Cardiac muscle cell (in vitro differentiated cells and primary cell): ENCODE measurements around the gene ICAM1. TPM values are rescaled to one million over a fixed set of nuclear protein-coding genes. Genes with fewer than 3 reads are reported as not detected.

ENCODE experiments used
- DNase-seq, 2 donors: peaks; one replicate each; pipeline versions ENCODE4 v3.0.0 to v3.0.0-alpha.2; 2010 to 2017; ENCODE audit warnings: low read depth in 1 of 2, low spot score in 1 of 2
- H3K27ac ChIP-seq: fragments of 200-600 bp; sonication (generic); 2 replicates; pipeline ENCODE4 v1.5.1; 2016
- H3K27me3 ChIP-seq: fragments of 200-600 bp; sonication (generic); 2 replicates; pipeline ENCODE4 v1.6.0; 2016; ENCODE audit warnings: control low read depth
- H3K36me3 ChIP-seq: fragments of 200-600 bp; sonication (generic); 2 replicates; pipeline ENCODE4 v1.5.1; 2016; ENCODE audit warnings: control low read depth
- H3K4me1 ChIP-seq: fragments of 200-600 bp; sonication (generic); 2 replicates; pipeline ENCODE4 v1.8.1; 2017; ENCODE audit warnings: low read depth, mild to moderate bottlenecking, mixed run types
- H3K4me3 ChIP-seq: fragments of 200-600 bp; sonication (generic); 2 replicates; pipeline ENCODE4 v1.5.1; 2016; ENCODE audit warnings: mild to moderate bottlenecking
- H3K9me3 ChIP-seq: fragments of 200-600 bp; sonication (generic); 2 replicates; pipeline ENCODE4 v1.5.1; 2017; ENCODE audit warnings: low read depth, mild to moderate bottlenecking, control low read depth
- polyA plus RNA-seq: library from polyadenylated mRNA; unstranded; fragments of >200 nt; fragmentation: Nextera tagmentation; extraction: Ambion mirVana; gene quantifications from 2 replicates; pipeline ENCODE4 v1.2.1, GENCODE V29; 2016
- total RNA-seq: library from RNA; depleted of rRNA; stranded (reverse); fragments of >200 nt; gene quantifications from 2 replicates; pipeline ENCODE4 v1.2.3, GENCODE V29; 2016
- TF ChIP-seq, protein P1 (sequence below): IDR thresholded peaks from 2 replicates; pipeline ENCODE4 v1.5.1; 2012; ENCODE audit warnings: low read depth, mild to moderate bottlenecking, low read length

The ICAM1 gene
- total and polyA plus RNA-seq, 2 experiments from 2014 or later = 0.57 to 0.77 TPM

DNA sequence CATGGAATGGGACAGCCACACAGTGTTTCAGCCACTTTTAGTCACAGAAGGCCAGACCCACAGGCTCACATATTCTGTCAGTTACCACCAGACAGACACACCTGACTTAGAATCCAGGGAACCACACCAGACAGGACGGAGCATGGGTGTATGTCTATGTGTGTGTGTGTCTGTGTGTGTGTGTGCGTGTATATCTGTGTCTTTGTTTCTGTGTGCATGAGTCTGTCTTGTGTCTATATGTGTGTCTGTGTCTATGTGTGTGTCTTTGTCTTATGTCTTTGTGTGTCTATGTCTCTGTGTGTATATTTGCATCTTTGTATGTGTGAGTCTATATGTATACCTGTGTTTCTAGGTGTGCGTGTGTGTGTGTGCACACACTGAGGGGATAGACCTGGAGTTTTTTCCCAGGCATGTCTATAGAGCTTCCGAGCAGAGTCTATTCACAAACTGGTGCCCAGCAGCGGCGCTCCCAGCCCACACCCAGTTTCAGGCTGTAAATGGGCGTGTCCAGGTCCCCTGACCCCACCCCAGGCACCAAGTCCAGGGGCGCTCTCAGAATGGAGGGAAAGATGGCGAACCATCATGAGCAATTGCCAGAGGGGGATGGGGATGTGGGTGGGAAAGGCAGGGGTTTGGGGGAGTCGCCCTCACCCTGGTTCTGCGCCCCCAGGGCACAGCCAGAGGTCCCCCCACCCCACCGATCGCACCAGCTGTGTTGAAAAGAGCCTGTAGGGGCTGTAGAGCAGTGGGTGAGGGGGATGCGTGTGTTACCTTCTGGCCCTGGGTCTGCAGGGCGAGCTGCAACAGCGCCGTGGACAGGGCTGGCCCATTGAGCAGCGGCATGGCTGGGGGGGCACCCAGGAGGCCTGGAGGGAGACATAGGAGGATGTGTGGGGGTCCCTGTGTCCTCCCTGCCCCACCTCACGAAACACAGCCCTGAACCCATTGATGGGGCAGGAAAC is 51.2 kb downstream of the ICAM1 start:
- Histone ChIP-seq H3K27me3 (no peaks in the 10 kb centered on the region), H3K36me3 (peaks cover 61% of the 10 kb centered on the region), H3K27ac (no peak overlapping the region), H3K9me3 (no peaks in the 10 kb centered on the region), H3K4me3 (no peak overlapping the region), H3K4me1 (no peaks in the 10 kb centered on the region)
- DNase-seq = no peak
- TF ChIP-seq, protein P1, sequence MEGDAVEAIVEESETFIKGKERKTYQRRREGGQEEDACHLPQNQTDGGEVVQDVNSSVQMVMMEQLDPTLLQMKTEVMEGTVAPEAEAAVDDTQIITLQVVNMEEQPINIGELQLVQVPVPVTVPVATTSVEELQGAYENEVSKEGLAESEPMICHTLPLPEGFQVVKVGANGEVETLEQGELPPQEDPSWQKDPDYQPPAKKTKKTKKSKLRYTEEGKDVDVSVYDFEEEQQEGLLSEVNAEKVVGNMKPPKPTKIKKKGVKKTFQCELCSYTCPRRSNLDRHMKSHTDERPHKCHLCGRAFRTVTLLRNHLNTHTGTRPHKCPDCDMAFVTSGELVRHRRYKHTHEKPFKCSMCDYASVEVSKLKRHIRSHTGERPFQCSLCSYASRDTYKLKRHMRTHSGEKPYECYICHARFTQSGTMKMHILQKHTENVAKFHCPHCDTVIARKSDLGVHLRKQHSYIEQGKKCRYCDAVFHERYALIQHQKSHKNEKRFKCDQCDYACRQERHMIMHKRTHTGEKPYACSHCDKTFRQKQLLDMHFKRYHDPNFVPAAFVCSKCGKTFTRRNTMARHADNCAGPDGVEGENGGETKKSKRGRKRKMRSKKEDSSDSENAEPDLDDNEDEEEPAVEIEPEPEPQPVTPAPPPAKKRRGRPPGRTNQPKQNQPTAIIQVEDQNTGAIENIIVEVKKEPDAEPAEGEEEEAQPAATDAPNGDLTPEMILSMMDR = no peak

DNA sequence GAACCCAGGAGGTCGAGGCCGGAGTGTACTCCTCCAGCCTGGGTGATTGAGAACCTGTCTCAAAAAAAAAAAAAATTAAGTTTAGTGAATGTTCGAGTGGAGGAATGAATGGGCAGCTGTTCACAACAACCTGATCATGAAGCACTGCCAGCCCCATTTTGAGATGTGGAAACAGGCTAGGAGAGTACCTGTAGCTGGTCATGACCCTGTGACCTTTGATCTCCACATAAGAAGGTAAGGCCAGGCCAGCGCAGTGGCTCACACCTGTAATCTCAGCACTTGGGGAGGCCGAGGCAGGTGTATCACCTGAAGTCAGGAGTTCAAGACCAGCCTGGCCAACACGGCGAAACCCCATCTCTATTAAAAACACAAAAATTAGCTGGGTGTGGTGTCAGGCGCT is 54.8 kb downstream of the ICAM1 start:
- TF ChIP-seq, protein P1 = no peak
- H3K4me1 ChIP-seq = no peaks in the 10 kb centered on the region
- H3K9me3 ChIP-seq = no peaks in the 10 kb centered on the region
- H3K27me3 ChIP-seq = no peaks in the 10 kb centered on the region
- peaks cover 65% of the 10 kb centered on the region for H3K36me3 ChIP-seq
- no peak for DNase-seq
- no peak overlapping the region for H3K4me3 ChIP-seq
- no peak overlapping the region for H3K27ac ChIP-seq

DNA sequence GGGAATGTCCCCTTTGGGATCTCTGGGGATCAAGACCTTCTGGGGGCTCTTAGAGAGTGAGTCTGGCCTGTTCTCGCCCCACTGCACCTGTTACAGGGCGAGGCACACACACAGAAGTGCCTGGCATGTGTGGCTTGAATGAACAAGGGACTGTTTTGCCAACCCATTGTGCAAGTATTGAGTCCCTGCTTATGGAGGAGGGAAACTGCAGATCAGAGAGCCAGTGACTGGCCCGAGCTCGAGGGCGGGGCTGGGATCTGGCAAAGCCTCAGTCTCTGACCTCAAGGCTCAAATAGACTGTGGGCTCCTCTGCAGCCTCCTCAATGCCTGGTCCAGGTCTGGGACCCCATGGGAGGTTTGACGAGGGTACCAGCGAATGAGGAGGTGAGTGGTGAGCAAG is 56.9 kb downstream of the ICAM1 start:
- no peak overlapping the region for H3K27ac ChIP-seq
- H3K9me3 ChIP-seq = no peaks in the 10 kb centered on the region
- TF ChIP-seq, protein P1 = no peak
- no peaks in the 10 kb centered on the region for H3K4me1 ChIP-seq
- no peak for DNase-seq
- H3K36me3 ChIP-seq = peaks cover 45% of the 10 kb centered on the region
- H3K27me3 ChIP-seq = no peaks in the 10 kb centered on the region
- H3K4me3 ChIP-seq = no peak overlapping the region

DNA sequence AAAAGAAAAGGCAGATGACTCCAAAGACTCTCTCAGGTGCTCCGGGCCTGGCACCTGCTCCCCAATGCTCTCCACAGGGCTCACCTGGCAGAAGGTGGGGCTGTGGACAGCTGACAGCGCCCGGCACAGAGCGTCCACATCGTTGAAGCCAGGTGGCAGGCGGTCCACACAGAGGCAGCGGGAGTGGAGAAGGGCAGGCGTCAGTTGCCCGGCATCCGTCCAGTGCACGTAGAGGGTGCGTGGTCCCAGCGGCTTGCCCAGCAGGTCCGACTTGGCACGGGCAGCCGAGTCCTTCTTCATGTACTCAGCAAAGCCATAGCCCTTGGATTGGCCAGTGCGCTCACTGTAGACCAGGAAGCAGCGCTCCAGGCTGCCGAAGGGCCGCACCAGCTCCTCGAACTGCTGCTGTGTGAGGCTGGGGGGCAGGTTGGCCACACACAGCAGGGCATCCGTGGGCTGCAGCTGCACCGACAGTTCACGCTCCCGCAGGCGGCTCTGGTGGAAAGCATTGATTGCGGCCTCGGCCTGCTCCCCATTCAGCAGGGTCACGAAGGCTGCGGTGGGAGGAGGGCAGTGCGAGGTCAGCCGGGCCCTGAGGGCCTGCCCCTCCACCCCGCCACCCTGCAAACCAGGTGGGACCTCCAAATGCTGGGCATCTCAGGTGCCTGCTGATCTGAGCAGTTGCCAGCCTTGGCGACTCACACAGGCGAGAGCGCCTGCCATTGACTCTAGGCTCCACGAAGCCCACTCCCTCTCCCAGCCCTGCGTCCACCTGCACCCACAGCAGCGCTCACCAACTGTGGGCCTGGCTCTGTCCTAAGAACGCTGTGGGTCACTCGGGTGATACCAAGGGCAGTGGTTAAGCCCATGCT is 57.9 kb downstream of the ICAM1 start:
- Histone ChIP-seq H3K27ac (no peak overlapping the region), H3K4me3 (no peak overlapping the region), H3K27me3 (no peaks in the 10 kb centered on the region), H3K4me1 (no peaks in the 10 kb centered on the region), H3K9me3 (no peaks in the 10 kb centered on the region), H3K36me3 (peaks cover 35% of the 10 kb centered on the region)
- DNase-seq = no peak
- TF ChIP-seq, protein P1 = no peak

DNA sequence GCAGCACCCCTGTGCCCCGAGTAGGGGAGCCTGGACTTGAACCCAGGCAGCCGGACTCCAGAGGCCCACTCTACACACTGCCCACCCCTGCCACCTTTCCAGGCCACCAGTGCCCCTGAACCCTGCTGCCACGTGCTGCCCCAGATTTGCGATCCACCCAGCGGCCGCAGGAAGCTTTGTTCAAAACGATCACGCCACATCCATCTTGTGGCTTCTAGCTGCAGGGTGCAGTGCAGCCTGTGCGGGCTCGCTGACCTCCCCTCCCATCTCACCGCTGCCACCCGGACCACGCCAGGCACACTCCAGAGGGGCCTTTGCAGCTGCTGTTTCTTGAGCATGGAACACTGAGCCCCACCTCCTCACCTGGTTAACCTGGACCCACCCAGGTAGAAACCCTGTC is 58.6 kb downstream of the ICAM1 start:
- no peak for DNase-seq
- peaks cover 32% of the 10 kb centered on the region for H3K36me3 ChIP-seq
- TF ChIP-seq, protein P1 = no peak
- H3K27me3 ChIP-seq = no peaks in the 10 kb centered on the region
- H3K9me3 ChIP-seq = no peaks in the 10 kb centered on the region
- H3K4me3 ChIP-seq = no peak overlapping the region
- no peak overlapping the region for H3K27ac ChIP-seq
- no peaks in the 10 kb centered on the region for H3K4me1 ChIP-seq
